Raji (cell line): ENCODE data around the gene KRTAP12-3.

Experiments used
- POLR2A ChIP-seq: IDR thresholded peaks from 2 replicates; pipeline ENCODE4 v1.6.1; 2011; ENCODE audit warnings: low read depth, low read length, control low read depth; ENCODE audit not compliant: insufficient read depth

The KRTAP12-3 gene

DNA sequence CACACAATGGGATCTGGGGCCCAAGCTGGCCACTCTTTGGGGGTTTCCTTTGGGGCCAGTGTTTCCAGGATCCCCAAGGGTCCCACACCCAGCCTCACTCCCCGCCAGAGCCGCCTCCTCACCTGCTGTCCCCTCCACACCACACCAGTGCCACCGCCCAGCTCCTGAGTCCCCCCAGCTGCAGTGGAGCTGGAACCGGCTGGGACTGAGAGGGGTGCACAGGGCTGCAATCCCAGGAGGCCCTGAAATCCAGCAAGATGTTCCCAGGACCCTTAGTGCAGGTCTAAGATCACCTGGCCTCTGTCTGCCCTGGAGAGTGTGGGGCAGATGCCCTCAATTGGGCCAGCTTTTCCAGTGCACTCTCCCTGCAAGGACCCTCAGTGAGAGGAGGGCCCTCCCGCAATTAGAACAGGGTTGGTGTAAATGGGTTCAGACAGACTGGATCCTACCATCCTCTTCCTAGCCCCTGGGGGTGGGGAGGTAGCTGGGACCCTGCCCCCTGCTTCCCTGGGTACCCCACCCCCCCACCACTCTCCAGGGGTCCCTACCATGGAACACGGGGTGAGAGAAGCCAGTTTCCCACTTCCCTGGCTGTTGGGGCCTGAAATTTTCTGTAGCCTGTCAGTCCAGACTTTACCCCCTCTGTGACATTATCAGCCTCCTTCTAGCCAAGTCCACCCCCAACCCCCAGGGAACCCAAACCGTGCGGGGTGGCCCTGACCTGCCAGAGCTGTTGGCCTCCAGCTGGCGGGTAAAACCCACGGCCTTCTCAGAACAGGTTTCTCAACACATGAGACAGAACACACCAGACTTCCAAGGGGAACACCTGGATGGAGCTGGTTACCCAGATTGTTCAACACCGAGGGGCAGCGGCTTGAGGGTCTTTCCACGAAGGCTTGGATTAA is 46.3 kb downstream of the KRTAP12-3 start:
- TF ChIP-seq POLR2A, result no peak

DNA sequence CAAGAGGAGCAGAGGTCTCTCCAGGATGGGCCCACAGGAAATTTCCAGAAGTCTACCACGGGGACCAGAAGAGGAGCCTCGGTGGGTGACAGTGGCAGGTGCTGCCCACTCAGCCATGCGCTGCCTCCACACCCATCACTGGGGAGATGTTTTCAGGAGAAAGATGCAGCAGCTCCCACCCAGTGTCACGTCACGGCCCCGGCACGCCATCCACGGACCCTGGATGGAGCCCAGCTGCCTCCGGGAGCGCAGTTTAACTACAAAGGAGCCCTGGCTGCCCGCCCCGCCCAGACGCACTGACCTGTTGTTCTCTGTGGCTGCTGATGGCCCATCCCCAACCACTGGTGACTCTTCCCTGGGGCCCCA is 46.9 kb downstream of the KRTAP12-3 start:
- no peak for TF ChIP-seq POLR2A

DNA sequence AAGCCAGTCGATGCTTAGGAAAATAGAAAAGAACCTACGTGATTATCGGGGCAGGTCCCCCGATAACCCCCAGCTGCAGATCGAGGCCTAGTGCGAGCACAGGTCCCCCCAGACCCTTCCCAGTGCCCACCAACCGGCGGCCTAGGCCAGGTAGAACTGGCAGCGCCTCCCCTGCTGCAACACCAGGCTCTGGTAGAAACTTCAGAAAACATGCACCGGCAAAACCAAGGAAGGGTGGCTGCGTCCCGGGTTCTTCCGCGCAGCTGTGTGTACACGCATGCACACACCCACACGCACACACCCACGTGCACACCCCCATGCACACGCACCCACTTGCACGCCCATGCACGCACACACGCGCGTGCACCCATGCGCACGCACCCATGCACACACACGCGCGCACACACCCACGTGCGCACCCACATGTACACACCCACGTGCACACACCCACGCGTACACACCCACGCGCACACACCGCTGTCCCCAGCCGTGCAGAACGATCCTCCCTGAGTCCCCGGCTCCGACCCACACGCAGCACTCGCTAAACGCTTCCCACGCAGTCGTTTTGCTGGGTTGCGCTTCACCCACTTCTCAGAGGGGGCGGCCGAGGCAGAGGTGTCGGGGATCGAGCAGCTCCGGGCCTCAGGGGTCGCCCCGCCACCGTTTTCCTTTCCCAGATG is 48.4 kb downstream of the KRTAP12-3 start:
- TF ChIP-seq POLR2A, result no peak

DNA sequence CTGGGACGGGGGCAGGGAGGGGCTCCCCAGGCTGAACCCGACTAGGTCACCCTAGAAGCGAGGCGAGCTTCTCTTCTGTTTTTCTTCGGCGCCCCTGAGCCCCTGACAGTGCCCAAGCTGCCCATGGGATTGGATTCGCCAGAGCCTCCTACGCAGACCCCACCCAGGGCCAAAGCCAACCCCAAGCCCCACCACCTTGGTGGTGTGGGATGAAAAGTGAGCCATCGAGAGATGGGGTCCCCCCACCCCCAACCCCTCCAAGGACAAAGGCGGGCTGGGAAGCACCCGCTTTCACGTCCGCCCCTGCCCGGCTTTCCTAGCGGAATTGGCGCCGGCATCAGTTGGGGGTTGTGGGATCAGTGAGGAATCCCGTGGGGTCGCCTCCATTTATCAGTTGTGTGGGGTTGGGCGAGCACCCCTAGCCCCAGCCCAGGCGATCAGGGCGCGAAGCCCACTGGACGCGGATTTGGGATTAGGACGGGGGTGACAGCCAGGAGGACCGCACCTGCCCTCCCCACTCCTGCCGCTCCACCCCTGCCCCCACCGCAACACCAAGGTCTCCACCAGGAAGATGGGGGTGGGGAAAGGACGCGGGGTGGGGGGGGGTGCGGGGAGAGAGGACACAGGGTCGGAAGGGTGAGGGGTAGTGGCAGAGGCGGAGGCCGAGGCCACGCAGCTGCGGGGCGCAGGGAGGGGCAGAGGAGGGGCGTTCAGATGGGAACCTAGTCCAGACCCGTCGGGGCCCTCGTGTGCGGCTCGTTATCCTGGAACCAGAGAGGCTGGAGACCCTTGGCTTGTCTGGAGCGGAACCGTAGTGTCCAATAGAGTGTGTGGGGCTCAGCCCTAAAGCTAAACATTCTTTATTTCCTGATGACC is 49.2 kb downstream of the KRTAP12-3 start:
- TF ChIP-seq POLR2A, result no peak
